ENCODE results near the gene SCN2A.

- TF ChIP-seq FOXK2 (IDR thresholded peaks at IDR 0.05) (no peak), BHLHE40 (IDR thresholded peaks at IDR 0.05; ENCODE audit: borderline replicate concordance) (no peak), HDGF (IDR thresholded peaks at IDR 0.05; ENCODE audit: borderline replicate concordance) (no peak), FOXA1 (IDR thresholded peaks at IDR 0.05) (no peak), FOXM1 (IDR thresholded peaks at IDR 0.05; ENCODE audit: borderline replicate concordance) (no peak), PKNOX1 (IDR thresholded peaks at IDR 0.05) (no peak), ARNT (IDR thresholded peaks at IDR 0.05) (no peak)
Observed at GRCh38 chr2:165248238-165248637, 9.0 kb downstream of the SCN2A start.
